ENCODE results near the gene SAC3D1.

SAC3D1 gene

GRCh38 chr11:65067446-65067845 lies 26.4 kb downstream of the SAC3D1 start:
- Histone ChIP-seq H3K27me3 (ENCODE audit: low read length) (no peaks in the 10 kb centered on the region), H3K9me3 (ENCODE audit: insufficient read depth, low read length) (no peaks in the 10 kb centered on the region), H3K79me2 (ENCODE audit: insufficient read depth, low read length) (no peaks in the 10 kb centered on the region), H3K4me2 (ENCODE audit: low read depth, low read length, poor library complexity, severe bottlenecking) (no peak overlapping the region), H3K36me3 (ENCODE audit: low read length) (no peaks in the 10 kb centered on the region), H3K27ac (ENCODE audit: low read depth, low read length) (no peak overlapping the region), H3K9me2 (replicated peaks; ENCODE audit: insufficient read depth, low read length) (no peaks in the 10 kb centered on the region), H3K4me3 (ENCODE audit: insufficient read depth, low read length, poor library complexity, severe bottlenecking) (no peak overlapping the region), H3K9ac (ENCODE audit: low read length) (no peak overlapping the region), H2AFZ (ENCODE audit: low read depth, low read length, severe bottlenecking) (no peak overlapping the region), H4K20me1 (ENCODE audit: low read depth, low read length) (no peaks in the 10 kb centered on the region), H3F3A (ENCODE audit: insufficient read depth) (peaks cover 4% of the 10 kb centered on the region; the same call in 1 of the 2 replicates)
- TF ChIP-seq, protein P1, sequence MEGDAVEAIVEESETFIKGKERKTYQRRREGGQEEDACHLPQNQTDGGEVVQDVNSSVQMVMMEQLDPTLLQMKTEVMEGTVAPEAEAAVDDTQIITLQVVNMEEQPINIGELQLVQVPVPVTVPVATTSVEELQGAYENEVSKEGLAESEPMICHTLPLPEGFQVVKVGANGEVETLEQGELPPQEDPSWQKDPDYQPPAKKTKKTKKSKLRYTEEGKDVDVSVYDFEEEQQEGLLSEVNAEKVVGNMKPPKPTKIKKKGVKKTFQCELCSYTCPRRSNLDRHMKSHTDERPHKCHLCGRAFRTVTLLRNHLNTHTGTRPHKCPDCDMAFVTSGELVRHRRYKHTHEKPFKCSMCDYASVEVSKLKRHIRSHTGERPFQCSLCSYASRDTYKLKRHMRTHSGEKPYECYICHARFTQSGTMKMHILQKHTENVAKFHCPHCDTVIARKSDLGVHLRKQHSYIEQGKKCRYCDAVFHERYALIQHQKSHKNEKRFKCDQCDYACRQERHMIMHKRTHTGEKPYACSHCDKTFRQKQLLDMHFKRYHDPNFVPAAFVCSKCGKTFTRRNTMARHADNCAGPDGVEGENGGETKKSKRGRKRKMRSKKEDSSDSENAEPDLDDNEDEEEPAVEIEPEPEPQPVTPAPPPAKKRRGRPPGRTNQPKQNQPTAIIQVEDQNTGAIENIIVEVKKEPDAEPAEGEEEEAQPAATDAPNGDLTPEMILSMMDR (IDR thresholded peaks at IDR 0.05; ENCODE audit: insufficient read depth, low read length, poor library complexity, severe bottlenecking): no peak
- TF ChIP-seq EZH2phosphoT487 (conservative IDR thresholded peaks at IDR 0.05; ENCODE audit: low read length): no peak

GRCh38 chr11:65069217-65069616 lies 28.2 kb downstream of the SAC3D1 start:
- Histone ChIP-seq H3K4me2 (ENCODE audit: low read depth, low read length, poor library complexity, severe bottlenecking) (no peak overlapping the region), H3F3A (ENCODE audit: insufficient read depth) (peaks cover 4% of the 10 kb centered on the region; the same call in 1 of the 2 replicates), H3K27ac (ENCODE audit: low read depth, low read length) (no peak overlapping the region), H3K9ac (ENCODE audit: low read length) (no peak overlapping the region), H3K36me3 (ENCODE audit: low read length) (no peaks in the 10 kb centered on the region), H4K20me1 (ENCODE audit: low read depth, low read length) (no peaks in the 10 kb centered on the region), H2AFZ (ENCODE audit: low read depth, low read length, severe bottlenecking) (no peak overlapping the region), H3K9me2 (replicated peaks; ENCODE audit: insufficient read depth, low read length) (no peaks in the 10 kb centered on the region), H3K79me2 (ENCODE audit: insufficient read depth, low read length) (no peaks in the 10 kb centered on the region), H3K27me3 (ENCODE audit: low read length) (no peaks in the 10 kb centered on the region), H3K9me3 (ENCODE audit: insufficient read depth, low read length) (no peaks in the 10 kb centered on the region), H3K4me3 (ENCODE audit: insufficient read depth, low read length, poor library complexity, severe bottlenecking) (no peak overlapping the region)
- TF ChIP-seq EZH2phosphoT487 (conservative IDR thresholded peaks at IDR 0.05; ENCODE audit: low read length): no peak
- TF ChIP-seq, protein P1 (IDR thresholded peaks at IDR 0.05; ENCODE audit: insufficient read depth, low read length, poor library complexity, severe bottlenecking): no peak

DNA sequence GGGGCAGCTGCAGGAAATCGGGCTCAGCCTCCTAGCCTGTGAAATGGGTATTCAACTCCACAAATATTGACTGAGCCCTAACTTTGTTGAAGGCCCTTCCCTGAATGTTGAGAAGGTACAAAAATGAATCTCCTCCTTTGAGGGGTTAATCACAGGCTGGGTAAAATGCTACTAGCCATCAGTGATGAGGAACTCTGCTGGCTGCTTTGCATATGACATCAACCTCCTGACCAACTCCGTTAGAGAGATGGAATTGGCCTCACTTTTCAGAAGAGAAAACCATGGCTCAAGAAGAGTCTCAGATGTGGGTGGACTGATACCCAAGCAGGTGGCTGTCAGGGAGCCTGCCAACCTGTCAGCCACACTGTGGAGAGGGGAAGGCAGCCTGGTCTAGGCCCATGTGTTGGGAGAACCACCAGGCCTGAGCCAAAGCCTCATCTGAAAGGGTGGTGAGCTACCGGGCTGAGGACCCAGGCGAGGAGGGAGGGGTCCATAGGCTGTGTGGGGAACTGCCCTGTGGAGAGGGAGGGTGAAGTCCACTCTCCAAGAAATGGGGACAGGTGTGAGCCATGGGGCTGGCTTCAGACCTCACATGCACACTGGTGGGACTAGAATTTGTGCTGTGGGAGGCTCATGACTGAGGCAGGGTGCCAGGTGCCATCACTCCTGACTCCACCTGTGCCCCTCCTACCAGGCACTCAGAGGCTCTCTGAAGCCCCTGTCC lies 31.1 kb downstream of the SAC3D1 start:
- Histone ChIP-seq H3K4me2 (ENCODE audit: low read depth, low read length, poor library complexity, severe bottlenecking) (no peak overlapping the region), H3K27ac (ENCODE audit: low read depth, low read length) (no peak overlapping the region), H3K9me2 (replicated peaks; ENCODE audit: insufficient read depth, low read length) (no peaks in the 10 kb centered on the region), H3K79me2 (ENCODE audit: insufficient read depth, low read length) (no peaks in the 10 kb centered on the region), H2AFZ (ENCODE audit: low read depth, low read length, severe bottlenecking) (no peak overlapping the region), H4K20me1 (ENCODE audit: low read depth, low read length) (no peaks in the 10 kb centered on the region; the same call in 1 of the 2 replicates), H3K9ac (ENCODE audit: low read length) (no peak overlapping the region), H3K4me3 (ENCODE audit: insufficient read depth, low read length, poor library complexity, severe bottlenecking) (no peak overlapping the region), H3K9me3 (ENCODE audit: insufficient read depth, low read length) (no peaks in the 10 kb centered on the region), H3K27me3 (ENCODE audit: low read length) (no peaks in the 10 kb centered on the region), H3K36me3 (ENCODE audit: low read length) (no peaks in the 10 kb centered on the region; the same call in 1 of the 2 replicates), H3F3A (ENCODE audit: insufficient read depth) (peaks cover 8% of the 10 kb centered on the region; the same call in 1 of the 2 replicates)
- TF ChIP-seq, protein P1 (IDR thresholded peaks at IDR 0.05; ENCODE audit: insufficient read depth, low read length, poor library complexity, severe bottlenecking): no peak
- TF ChIP-seq EZH2phosphoT487 (conservative IDR thresholded peaks at IDR 0.05; ENCODE audit: low read length): no peak
